CD4-positive, alpha-beta T cell treated with Interleukin-6 for 4 hours (primary cell): Measurements from ENCODE around the gene IL22RA1.

Experiments used
- DNase-seq: peaks from one replicate; pipeline ENCODE4 v3.0.0-alpha.2; 2020; ENCODE audit warnings: mixed read lengths

IL22RA1 gene, protein sequence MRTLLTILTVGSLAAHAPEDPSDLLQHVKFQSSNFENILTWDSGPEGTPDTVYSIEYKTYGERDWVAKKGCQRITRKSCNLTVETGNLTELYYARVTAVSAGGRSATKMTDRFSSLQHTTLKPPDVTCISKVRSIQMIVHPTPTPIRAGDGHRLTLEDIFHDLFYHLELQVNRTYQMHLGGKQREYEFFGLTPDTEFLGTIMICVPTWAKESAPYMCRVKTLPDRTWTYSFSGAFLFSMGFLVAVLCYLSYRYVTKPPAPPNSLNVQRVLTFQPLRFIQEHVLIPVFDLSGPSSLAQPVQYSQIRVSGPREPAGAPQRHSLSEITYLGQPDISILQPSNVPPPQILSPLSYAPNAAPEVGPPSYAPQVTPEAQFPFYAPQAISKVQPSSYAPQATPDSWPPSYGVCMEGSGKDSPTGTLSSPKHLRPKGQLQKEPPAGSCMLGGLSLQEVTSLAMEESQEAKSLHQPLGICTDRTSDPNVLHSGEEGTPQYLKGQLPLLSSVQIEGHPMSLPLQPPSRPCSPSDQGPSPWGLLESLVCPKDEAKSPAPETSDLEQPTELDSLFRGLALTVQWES

GRCh38 chr1:24142546-24143534 is at the start of gene IL22RA1:
Gene IL22RA1, minus strand, starts transcription at chr1:24143140. Its CDS starts 58 bp downstream, at chr1:24143082.
- no peak for DNase-seq

GRCh38 chr1:24191860-24192259 is 48.9 kb upstream of the IL22RA1 start:
- peak; percentile 38 for DNase-seq

DNA sequence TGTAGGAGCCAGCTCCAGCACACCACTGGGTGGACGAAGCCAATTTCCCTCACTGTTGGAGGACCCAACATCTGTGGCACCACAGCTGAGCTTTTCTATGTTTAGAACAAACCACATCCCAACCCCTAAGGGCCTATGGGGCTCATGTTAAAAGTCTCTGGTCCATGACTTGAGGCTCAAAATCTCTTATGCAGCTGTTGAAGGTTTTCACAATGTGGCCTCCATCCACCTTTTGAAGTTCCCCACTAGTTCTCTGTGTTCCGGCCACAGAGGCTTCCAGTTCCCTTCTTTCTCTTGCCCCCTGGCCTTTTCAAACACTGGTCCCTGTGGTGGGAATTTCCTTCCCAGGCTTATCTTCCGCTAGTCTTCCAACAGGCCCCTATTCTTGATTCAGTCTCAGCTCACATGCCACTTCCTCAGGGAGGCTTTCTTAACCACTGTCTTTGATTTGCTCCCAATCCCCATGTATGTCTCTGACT is 48.1 kb upstream of the IL22RA1 start:
- no peak for DNase-seq

- peak; percentile 11 for DNase-seq
Measured at GRCh38 chr1:24189528-24189927, 46.6 kb upstream of the IL22RA1 start.

DNA sequence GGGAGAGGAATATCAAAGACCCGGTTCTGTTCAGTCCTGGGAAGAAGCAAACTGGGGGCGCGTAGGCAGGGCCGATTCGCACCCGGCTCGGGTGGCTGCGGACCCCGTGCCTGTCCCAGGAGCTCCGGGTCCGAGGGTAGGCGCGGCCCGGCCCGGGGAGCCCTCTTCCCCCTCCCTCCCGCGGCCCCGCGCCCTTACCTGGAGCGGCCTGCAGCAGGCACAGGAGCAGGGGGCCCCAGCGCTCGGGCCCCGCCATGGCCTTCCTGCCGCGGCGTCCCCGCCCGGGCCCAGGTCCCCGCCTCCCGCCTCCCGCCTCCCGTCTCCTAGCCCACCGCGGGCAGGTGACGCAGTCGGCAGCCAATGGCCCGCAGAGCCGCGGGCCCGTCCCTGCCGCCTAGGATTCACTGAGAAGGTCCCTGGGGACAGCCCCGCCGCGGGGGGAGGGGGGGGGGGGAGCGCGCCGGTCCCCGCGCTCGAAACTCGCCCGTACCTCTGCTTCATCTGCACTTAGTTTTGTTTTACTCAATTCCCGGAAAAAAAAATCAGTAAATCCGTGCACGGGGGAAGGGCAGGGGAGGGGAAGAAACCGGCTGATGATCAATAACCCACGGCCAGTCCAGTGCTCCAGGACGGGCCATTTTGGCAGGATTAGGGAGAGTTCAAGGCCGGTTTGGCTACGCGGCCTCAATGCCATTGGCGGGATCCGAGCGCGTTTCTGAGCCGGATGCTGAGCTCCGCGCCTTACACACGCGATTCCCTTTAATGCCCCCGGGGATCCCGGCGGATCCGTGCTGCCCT is 44.3 kb upstream of the IL22RA1 start, which contains the start of gene IFNLR1:
Gene IFNLR1 (minus strand): TSS at position 297 of the 798 bp plus-strand sequence. CDS start 41 bp downstream, at position 256.
- DNase-seq: peak; percentile 79

DNA sequence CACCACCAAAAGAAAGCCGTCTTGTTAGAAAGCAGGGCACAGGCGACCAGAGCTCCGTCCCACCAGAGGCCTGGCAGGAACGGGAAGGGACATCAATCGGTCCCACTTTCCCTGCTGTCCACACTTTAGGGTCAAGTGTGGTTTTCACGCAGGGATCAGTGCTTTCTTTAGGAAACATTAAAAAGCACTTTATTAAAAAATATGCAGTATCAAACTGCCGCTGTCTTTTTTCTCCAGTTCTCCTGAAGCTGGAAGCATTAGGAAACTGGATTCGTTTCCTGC is 43.7 kb upstream of the IL22RA1 start:
- no peak for DNase-seq

DNA sequence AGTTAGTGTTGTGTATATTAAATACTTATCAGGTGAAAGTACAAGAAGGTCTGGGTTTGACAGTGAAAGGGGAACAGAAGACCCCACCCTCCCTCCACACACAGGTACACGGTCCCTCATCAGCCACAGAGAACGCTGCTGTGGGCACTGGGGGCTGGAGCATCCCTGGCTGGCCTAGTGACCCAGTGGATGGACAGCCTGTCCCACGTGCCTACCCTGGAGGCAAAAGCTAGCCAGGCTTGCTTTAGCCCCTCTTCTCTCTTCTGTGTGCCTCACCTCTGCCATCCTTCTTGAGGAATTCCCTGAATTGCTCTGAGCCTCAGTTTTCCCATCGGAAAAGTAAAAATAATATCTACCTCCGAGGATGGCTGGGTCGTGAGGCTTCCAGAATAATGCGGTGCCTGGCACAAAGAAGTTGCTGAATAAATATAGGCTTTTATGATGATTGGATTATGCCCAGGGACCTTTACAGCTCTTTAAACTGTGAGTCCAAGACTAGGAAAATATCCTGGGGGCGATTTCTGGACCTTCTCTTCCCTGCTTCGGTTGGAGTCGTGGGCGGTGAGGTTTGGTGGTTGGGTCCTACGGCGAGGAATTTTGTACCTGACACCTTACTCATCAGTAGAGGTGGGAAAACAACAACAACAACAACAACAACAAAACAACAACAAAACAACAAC is 43.2 kb upstream of the IL22RA1 start:
- DNase-seq: no peak

DNA sequence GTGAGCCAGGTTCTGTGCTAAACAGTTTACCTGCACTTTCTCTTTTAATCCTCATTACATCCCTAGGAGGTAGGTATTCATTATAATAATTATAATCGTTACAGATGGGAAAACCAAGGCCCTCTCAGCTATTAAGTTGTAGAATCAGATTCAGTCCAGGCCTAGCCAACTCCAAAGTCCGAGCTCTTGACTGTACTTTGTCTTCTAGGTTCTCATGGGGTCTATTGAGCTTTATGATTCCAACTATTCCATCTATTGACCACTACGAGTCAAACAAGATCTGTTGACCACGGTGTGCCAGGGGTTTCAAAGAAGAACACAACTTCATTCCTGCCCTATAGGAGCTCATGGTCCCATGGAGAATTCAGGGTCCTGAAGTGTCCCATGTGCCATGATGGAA is 42.1 kb upstream of the IL22RA1 start:
- DNase-seq: no peak

DNA sequence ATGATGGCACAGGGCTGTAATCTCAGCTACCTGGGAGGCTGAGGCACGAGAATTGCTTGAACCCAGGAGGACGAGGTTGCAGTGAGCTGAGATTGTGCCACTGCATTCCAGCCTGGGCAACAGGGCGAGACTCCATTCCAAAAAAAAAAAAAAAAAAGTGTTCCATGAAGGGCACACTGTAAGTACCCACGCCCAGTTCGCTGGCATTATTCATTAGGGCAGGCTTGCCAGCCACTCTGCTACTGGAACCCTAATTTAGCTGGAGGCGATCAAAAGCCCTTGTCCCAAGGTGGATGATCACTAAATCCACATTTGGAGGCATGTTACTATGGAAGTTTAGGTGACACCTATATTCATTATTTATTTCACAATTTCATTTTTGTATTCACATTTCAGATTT is 39.1 kb upstream of the IL22RA1 start:
- no peak for DNase-seq

DNA sequence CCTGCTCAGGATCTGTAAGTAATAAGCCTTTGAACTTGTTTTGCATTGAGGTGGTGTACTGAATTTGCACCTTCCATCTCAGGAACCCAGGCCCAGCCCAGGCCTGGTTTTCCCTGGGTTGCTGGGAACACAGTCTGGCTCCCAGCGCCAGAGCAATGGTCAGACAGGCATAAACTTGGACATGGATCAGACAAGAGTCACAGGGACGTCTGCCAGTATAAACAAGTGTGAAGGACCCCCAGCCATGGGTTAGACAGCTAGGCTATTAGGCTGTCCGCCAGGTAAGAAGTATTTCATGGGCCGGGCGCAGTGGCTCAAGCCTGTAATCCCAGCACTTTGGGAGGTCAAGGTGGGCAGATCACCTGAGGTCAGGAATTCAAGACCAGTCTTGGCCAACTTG is 38.7 kb upstream of the IL22RA1 start:
- no peak for DNase-seq

GRCh38 chr1:24180676-24181075 is 37.7 kb upstream of the IL22RA1 start:
- DNase-seq: no peak

GRCh38 chr1:24179251-24179840 is 36.4 kb upstream of the IL22RA1 start:
- no peak for DNase-seq

- DNase-seq: no peak
Measured at GRCh38 chr1:24178407-24178806, 35.5 kb upstream of the IL22RA1 start.

GRCh38 chr1:24177161-24177560 is 34.2 kb upstream of the IL22RA1 start:
- DNase-seq: no peak

- DNase-seq: no peak
Measured at GRCh38 chr1:24175033-24175755, 32.3 kb upstream of the IL22RA1 start.

DNA sequence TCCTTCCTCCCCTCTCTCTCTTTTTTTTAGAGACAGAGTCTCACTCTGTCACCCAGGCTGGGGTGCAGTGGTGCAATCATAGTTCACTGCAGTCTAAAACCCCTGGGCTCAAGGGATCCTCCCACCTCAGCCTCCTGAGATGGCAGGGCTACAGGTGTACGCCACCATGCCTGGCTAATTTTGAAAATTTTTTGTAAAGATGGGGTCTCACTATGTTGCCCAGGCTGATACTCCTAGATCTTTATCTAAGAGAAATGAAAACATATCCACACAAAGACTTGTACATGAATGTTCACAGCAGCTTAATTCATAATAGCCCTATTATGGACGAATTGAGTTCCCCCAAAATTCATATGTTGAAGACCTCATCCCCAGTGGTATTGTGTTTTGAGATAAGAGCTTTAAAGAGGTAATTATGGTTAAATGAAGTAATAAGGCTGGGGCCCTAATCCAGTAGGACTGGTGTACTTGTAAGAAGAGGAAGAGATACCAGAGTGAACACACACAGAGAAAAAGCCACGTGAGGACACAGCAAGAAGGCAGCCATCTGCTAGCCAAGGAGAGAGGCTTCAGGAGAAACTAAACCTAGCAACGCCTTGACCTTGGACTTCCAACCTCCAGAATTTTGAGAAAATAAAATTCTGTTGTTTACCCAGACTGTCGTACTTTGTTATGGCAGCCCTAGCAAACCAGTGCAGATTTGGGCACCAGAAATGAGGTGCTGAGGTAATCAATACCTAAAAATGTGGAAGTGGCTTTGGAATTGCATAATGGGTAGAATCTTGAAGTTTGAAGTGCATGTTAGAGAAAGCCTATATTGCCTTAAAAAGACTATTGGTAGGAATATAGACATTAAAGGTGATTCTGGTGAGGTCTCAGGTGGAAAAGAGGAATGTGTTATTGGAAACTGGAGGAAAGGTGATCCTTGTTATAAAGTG is 31.0 kb upstream of the IL22RA1 start:
- no peak for DNase-seq

DNA sequence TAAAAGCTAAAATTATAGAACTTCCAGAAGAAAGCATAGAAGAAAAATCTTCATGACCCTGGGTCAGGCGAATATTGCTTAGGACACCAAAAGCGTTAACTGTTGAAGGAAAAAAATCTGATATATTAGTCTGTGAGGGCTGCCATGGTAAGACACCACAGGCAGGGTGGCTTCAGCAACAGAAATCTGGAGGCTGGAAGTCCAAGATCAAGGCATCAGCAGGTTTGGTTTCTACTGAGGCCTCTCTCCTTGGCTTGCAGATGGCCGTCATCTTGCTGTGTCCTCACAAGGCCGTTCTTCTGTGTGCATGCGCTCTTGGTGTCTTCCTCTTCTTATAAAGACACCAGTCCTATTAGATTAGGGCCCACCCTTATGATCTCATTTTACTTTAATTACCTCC is 29.7 kb upstream of the IL22RA1 start:
- no peak for DNase-seq

GRCh38 chr1:24169286-24169685 is 26.3 kb upstream of the IL22RA1 start:
- no peak for DNase-seq

GRCh38 chr1:24168245-24168644 is 25.3 kb upstream of the IL22RA1 start:
- DNase-seq: no peak

GRCh38 chr1:24167008-24167407 is 24.1 kb upstream of the IL22RA1 start:
- no peak for DNase-seq
